Measurements from ENCODE around the gene WDR91.

Gene WDR91

GRCh38 chr7:135195968-135196629 is 15.2 kb downstream of the WDR91 start:
- no peak for DNase-seq

- DNase-seq: no peak
Observed at GRCh38 chr7:135195156-135195555, 16.2 kb downstream of the WDR91 start.

DNA sequence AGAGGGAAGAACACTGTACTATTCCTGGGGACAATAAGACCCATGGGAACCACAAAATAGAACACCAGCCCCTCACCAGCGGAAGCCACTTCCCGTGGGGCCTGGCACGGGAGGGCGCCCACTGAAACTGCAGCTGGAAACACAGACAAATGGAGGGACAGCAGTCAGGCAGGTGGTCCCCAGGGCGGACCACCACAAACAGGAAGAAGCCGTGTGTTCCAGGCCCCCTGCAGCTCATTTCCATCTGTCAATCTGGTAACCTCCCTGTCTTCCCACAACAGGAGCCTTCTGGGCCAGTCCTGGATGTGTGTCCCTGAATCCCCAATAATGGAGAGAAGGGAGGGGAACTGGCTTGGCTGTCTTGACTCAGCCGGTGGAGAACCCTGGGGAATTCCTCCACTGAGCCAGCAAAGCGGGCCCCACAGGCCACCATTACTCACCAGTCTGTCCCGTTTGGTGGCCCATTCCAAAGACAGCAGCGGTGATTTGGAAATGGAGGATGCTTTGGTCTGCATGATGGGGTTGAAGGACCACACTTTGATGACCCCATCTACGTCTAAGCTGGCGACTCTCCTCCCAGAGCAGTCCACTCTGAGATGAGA is 16.7 kb downstream of the WDR91 start:
- DNase-seq: no peak

GRCh38 chr7:135193615-135194081 is 17.7 kb downstream of the WDR91 start:
- DNase-seq: no peak

GRCh38 chr7:135192914-135193536 is 18.3 kb downstream of the WDR91 start:
- no peak for DNase-seq

DNA sequence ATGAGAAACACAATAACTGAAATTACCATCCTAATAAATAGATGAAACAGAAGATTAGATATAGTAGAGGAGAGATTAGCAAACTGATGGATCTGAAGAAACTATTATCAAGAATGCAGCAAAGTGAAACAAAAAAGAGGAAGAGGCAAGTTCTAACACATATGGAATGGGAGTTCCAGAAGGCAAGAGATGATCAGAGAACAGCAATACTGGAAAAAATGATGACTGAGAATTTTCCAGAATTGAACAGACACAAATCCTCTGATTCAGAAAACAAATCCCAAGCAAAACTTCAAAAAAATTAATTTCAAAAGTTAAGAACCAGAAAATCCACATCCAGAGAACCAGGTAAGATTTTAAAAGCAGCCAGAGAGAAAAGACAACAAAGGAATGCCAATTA is 20.6 kb downstream of the WDR91 start:
- DNase-seq: no peak

DNA sequence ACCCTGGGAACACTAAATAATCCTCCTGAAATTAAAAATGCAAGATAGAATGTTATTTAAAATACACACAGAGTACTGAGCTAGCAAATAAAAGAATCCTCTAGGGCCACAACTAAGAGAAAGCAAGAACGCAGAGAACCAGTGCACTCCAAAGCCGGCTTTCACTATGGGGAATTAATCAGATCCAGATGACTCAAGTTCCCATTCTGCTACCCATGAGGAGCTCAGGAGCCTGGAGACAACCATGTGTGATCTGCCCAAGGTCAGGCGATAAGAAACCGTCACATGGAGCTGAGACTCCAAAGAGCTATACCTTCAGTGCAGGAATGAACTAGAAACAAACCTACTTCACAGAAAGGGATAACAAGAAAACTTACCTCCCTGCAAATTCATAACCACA is 21.4 kb downstream of the WDR91 start:
- no peak for DNase-seq

DNA sequence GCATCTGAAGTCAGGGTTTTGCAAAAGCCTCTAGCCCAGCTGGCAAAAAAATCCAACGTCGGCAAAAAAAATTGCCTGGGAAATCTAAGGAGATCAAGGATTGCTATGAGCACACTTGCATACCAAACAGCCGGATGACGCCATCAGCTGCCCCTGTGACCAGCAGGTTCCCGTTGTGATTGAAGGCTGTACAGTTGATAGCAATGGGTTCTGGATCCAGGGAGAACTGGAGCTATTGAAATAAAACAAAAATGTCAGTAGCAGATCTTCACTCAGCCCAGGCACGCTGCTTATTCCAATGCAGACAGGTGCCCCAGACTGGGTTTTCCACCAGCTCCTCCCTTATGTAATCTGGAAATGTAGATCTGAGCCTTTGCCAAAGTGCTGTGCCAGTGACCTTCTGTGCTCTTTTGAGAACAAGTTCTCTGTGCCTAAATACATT is 22.1 kb downstream of the WDR91 start:
- no peak for DNase-seq

DNA sequence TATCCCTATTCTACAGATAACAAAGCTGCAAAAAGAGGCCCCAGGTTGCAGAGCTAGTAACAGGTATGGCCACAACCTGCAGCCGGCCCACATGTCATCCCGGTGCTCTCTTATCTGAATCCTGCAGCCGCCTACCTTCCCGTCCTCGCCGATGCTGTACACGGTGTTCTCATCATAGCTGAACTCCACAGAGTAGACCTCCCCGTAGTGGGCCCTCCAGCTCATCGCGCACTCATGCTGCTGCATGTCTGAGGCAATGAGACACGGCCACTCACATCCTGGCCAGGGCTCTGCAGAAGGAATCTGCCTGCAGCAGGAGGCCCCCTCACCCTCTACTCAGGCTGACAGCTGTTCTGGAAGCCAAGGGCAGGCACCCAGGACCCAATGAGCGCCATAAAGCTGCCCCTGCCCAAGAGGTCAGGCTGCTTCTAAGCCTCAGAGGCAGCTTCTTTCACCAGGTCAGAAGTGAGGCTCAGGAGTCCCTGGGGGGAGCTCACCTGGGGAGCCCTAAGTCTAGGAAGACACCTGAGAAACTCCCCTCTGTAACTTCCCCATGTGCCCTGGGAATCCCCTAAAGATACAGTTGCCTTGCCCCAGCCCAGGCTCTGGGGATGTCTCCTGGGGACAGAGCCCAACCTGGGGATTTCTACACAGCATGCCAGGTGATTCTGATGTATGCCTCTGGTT is 22.9 kb downstream of the WDR91 start:
- no peak for DNase-seq

- no peak for DNase-seq
Observed at GRCh38 chr7:135186841-135187253, 24.5 kb downstream of the WDR91 start.

GRCh38 chr7:135186261-135186540 is 25.1 kb downstream of the WDR91 start:
- DNase-seq: no peak

DNA sequence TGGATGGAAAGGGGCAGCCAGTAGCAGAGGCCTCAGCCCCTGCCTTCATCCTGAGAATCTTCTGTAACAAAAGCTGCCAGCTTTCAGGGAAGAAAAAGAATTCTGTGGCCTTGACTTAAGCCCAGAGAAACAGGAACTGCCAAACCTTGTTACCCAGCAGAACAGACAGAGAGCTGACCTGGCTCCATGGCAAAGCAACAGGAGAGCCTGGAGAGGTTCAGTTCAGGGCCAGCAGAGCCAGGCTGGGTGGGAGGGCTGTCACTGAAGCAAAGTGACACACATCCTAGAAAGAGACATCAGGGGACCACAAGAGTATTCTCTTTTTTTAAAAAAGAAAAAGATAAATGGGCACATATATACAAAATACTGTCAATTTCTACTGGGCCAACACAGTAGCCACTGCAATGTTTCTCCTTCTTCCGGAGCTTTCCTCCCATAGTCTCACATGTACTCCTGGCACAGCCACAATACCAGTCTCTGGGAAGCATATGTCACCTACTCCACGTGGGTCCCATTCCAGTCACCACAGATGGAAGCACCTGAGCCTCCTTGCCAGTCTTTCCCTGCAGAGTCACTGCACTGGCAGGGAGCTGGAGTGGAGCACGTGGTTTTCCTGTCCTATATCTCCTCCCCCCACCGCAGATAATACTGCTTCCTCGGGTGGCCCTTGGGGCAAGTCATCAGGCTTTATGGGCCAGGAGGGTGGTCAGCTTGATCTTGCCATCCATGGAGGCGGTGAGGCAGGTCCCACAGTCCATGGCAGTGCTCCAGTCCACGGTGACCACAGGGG is 25.7 kb downstream of the WDR91 start:
- no peak for DNase-seq

DNA sequence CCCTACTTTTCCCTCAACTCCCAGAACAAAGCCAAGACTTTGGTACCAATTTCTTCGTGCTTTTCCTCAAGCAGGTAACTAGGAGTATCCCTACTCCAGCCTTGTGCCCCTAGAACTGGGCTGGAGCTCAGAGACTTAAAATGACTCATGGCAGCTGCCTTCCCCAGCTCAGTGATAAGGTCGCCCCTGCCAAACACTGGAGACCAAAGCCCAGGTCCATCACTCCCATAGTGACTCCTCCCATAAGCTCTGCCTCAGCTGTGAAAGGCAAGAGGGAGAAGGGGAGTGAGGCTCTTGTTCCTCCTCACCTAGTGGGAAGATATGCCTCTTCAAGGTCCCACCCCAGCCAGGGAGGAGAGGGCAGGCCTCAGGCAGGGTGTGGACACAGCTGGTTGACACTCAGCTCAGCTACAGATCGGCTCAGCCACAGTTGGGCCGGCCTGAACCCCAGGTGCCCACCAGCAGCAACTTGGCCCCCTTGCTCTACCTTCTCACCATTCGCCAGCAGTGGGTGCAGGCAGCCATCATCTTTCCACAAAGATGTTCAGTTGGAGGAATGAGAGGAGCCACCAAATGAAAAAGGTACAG is 27.0 kb downstream of the WDR91 start:
- no peak for DNase-seq

DNA sequence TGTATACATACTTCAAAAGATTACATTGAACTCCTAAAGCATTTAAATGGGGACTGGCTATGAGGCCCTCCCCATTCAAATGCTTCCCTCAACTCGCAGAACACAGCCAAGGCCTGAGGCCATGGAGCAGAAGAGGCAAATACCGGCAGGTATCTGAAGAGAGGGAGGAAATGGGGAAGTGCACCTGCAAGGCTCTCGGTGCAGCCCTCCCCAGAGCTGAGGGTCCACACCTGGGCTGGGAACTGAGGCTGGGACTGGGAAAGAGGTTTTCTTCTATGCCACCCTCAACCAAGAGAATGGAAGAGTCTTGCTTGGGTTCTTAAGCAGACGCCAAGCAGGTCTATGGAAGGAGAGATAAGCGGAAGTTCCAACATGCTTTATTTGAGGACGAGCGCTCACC is 27.8 kb downstream of the WDR91 start:
- DNase-seq: no peak

DNA sequence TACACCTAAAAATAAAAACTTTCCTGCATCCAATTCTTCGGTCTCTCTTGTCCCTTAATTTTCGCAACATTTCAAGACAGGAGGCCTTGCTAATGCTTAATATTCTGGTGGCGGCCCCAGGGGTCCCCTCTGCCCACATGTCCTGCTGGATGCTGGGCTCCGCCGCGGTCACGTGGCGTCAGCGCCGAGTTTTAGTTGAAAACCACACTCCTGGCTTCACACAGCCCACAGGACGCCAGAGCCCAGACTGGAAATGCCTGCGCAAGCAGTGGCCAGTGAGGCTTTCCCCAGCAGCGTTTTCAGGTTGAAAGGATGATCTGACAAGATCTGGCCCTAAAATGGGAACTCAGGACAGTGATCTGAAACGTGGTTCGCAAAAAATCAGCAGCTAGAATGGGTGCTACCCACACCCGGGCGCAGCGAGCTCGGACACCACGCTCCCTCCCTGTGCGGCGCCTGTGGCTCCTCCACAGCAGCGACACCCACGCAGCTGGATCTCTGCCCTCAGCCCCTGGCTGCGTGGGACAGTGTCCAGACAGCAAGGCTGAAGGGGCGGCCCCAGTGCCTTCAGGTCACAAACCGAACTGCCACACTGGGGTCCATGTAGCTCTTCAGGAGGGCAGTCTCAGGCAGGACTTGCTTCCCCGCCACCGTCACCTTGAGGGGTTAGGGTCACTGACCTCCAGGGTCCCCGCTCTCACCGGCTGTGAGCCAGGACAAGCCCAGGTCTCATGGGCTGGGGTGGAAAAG is 29.2 kb downstream of the WDR91 start:
- no peak for DNase-seq

DNA sequence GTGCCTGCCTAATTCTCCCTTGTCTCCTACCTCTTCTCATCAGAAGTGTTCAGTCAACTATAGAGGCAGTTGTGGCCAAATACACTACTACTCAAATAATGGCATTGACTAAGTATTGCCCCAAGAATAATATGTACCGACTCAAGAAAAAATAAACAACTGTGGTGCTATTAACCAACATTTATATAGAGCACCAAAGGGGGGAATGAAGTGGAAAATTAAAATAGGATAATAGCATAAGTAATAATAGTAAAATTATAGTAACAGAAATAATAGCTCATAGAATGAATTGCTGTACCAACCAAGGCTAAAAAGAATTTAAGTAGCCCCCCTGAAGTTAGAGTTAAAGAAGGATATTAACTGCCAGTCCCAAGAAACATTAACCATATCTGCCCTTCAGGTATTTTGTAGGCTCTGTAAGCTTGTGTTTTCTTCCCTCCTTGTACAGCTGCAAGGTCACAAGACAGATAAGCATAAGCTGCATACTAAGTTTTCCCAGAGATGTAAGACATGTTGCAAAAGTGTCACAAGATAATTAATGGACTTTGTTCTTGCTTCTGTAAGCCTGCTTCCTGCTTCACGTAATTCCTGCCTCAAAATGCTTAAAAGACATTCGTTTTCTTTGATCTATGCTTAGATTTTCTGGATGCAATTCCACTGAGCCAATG is 29.9 kb downstream of the WDR91 start:
- no peak for DNase-seq

DNA sequence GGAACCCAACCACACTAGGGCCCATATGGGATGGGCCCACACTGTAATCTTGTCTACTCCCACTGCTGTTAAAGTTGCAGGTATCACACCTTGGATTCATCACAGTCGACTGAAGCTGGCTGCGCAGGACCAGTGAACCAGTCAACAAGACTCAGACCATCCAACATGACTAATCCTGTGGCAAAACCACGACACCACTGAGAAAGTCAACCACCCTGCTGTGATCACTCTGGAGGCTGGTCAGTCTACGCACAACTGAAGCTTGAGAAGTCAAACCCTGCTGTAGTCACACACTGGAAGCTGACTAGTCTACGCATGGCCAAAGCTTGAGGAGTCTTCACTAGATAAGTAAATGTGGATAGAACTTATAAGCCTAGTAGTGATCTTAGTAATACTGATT is 31.2 kb downstream of the WDR91 start:
- DNase-seq: no peak

- no peak for DNase-seq
Observed at GRCh38 chr7:135179321-135179925, 31.9 kb downstream of the WDR91 start.

DNA sequence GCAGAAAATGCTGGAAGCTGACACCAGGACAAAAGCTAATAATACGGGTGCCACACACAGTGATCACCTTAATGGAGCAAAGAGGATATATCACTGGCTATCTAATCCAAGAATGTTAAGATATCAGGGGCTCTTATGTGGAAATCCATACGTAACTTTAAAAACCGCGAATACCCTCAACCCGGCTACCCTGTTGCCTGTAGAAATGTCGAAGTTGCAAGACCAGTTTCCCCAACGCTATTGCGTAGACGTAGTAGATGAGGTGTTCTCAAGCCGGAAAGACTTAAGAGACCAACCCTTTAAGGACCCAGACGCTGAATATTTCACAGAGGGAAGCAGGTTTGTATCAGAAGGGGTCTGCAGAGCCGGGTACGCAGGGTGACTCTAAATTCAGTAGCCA is 33.0 kb downstream of the WDR91 start:
- no peak for DNase-seq

- no peak for DNase-seq
Observed at GRCh38 chr7:135177028-135177696, 34.2 kb downstream of the WDR91 start.
